Memory B cell (primary cell): Measurements from ENCODE around the gene EYA4.

Source experiments
- ATAC-seq: fragments of 150-1000 bp; cut with Tn5 transposase; 2 replicates; pipeline ENCODE4 v1.10.0; 2021; ENCODE audit warnings: low read depth, mild to moderate bottlenecking, moderate library complexity
- DNase-seq, 2 donors: peaks; one replicate each; pipeline ENCODE4 v3.0.0; 2022; ENCODE audit warnings: low spot score in 2 of 2
- H3K27ac Mint-ChIP-seq: one replicate; pipeline ENCODE4 v1.8.0; 2022; ENCODE audit warnings: mild to moderate bottlenecking, moderate library complexity, mixed read lengths
- H3K27me3 Mint-ChIP-seq: one replicate; pipeline ENCODE4 v1.8.0; 2022; ENCODE audit warnings: mixed read lengths
- H3K36me3 Mint-ChIP-seq: one replicate; pipeline ENCODE4 v1.8.0; 2022; ENCODE audit warnings: mild to moderate bottlenecking, mixed read lengths
- H3K4me1 Mint-ChIP-seq: one replicate; pipeline ENCODE4 v1.8.0; 2022; ENCODE audit warnings: mixed read lengths
- H3K4me3 Mint-ChIP-seq: one replicate; pipeline ENCODE4 v1.8.0; 2022; ENCODE audit warnings: mild to moderate bottlenecking, moderate library complexity, mixed read lengths
- H3K9me3 Mint-ChIP-seq: one replicate; pipeline ENCODE4 v1.8.0; 2022; ENCODE audit warnings: mixed read lengths

Gene EYA4

GRCh38 chr6:133428295-133428694, 187.1 kb downstream of the EYA4 start:
- DNase-seq (no peak), ATAC-seq (no peak)
- no peak overlapping the region for H3K4me3 Mint-ChIP-seq
- no peaks in the 10 kb centered on the region for H3K4me1 Mint-ChIP-seq
- H3K36me3 Mint-ChIP-seq = no peaks in the 10 kb centered on the region
- no peak overlapping the region for H3K27ac Mint-ChIP-seq
- H3K27me3 Mint-ChIP-seq = peaks cover 2% of the 10 kb centered on the region
- H3K9me3 Mint-ChIP-seq = no peaks in the 10 kb centered on the region

- Mint-ChIP-seq H3K4me1 (no peaks in the 10 kb centered on the region), H3K9me3 (no peaks in the 10 kb centered on the region), H3K27ac (no peak overlapping the region), H3K36me3 (no peaks in the 10 kb centered on the region), H3K4me3 (no peak overlapping the region), H3K27me3 (peaks cover 2% of the 10 kb centered on the region)
- DNase-seq (no peak), ATAC-seq (no peak)
These were observed 189.4 kb downstream of the EYA4 start for GRCh38 chr6:133430530-133430929.

GRCh38 chr6:133431031-133431430, 189.9 kb downstream of the EYA4 start:
- Mint-ChIP-seq H3K36me3 (no peaks in the 10 kb centered on the region), H3K27ac (no peak overlapping the region), H3K27me3 (peaks cover 2% of the 10 kb centered on the region), H3K4me3 (no peak overlapping the region), H3K4me1 (no peaks in the 10 kb centered on the region), H3K9me3 (no peaks in the 10 kb centered on the region)
- DNase-seq (no peak), ATAC-seq (no peak)

GRCh38 chr6:133432021-133432989, 191.1 kb downstream of the EYA4 start:
- DNase-seq (no peak), ATAC-seq (no peak)
- no peak overlapping the region for H3K4me3 Mint-ChIP-seq
- no peaks in the 10 kb centered on the region for H3K36me3 Mint-ChIP-seq
- no peaks in the 10 kb centered on the region for H3K9me3 Mint-ChIP-seq
- H3K27ac Mint-ChIP-seq = no peak overlapping the region
- H3K27me3 Mint-ChIP-seq = peaks cover 2% of the 10 kb centered on the region
- H3K4me1 Mint-ChIP-seq = no peaks in the 10 kb centered on the region

- Mint-ChIP-seq H3K4me1 (no peaks in the 10 kb centered on the region), H3K36me3 (no peaks in the 10 kb centered on the region), H3K27ac (no peak overlapping the region), H3K4me3 (no peak overlapping the region), H3K27me3 (no peaks in the 10 kb centered on the region), H3K9me3 (no peaks in the 10 kb centered on the region)
- DNase-seq (no peak), ATAC-seq (no peak)
These were observed 194.0 kb downstream of the EYA4 start for GRCh38 chr6:133435065-133435728.

GRCh38 chr6:133436652-133437051, 195.5 kb downstream of the EYA4 start:
- H3K4me1 Mint-ChIP-seq = no peaks in the 10 kb centered on the region
- H3K27ac Mint-ChIP-seq = no peak overlapping the region
- DNase-seq (no peak), ATAC-seq (no peak)
- no peaks in the 10 kb centered on the region for H3K36me3 Mint-ChIP-seq
- no peak overlapping the region for H3K4me3 Mint-ChIP-seq
- H3K9me3 Mint-ChIP-seq = peaks cover 3% of the 10 kb centered on the region
- no peaks in the 10 kb centered on the region for H3K27me3 Mint-ChIP-seq

GRCh38 chr6:133441491-133441890, 200.3 kb downstream of the EYA4 start:
- Mint-ChIP-seq H3K9me3 (peaks cover 3% of the 10 kb centered on the region), H3K27ac (no peak overlapping the region), H3K27me3 (no peaks in the 10 kb centered on the region), H3K4me1 (no peaks in the 10 kb centered on the region), H3K36me3 (no peaks in the 10 kb centered on the region), H3K4me3 (no peak overlapping the region)
- DNase-seq (no peak), ATAC-seq (no peak)

GRCh38 chr6:133446789-133447188, 205.6 kb downstream of the EYA4 start:
- no peak for ATAC-seq
- no peaks in the 10 kb centered on the region for H3K27me3 Mint-ChIP-seq
- no peaks in the 10 kb centered on the region for H3K36me3 Mint-ChIP-seq
- no peak overlapping the region for H3K4me3 Mint-ChIP-seq
- H3K4me1 Mint-ChIP-seq = no peaks in the 10 kb centered on the region
- no peaks in the 10 kb centered on the region for H3K9me3 Mint-ChIP-seq
- DNase-seq = no peak
- H3K27ac Mint-ChIP-seq = no peak overlapping the region

- Mint-ChIP-seq H3K27ac (no peak overlapping the region), H3K27me3 (no peaks in the 10 kb centered on the region), H3K36me3 (no peaks in the 10 kb centered on the region), H3K9me3 (no peaks in the 10 kb centered on the region), H3K4me3 (no peak overlapping the region), H3K4me1 (no peaks in the 10 kb centered on the region)
- no peak for ATAC-seq
- DNase-seq = no peak
These were observed 206.8 kb downstream of the EYA4 start for GRCh38 chr6:133447924-133448323.

GRCh38 chr6:133456439-133456838, 215.3 kb downstream of the EYA4 start:
- DNase-seq (no peak), ATAC-seq (no peak)
- Mint-ChIP-seq H3K27me3 (no peaks in the 10 kb centered on the region), H3K36me3 (no peaks in the 10 kb centered on the region), H3K4me3 (no peak overlapping the region), H3K4me1 (no peaks in the 10 kb centered on the region), H3K9me3 (no peaks in the 10 kb centered on the region), H3K27ac (no peak overlapping the region)

- Mint-ChIP-seq H3K4me1 (no peaks in the 10 kb centered on the region), H3K27me3 (no peaks in the 10 kb centered on the region), H3K27ac (no peak overlapping the region), H3K36me3 (no peaks in the 10 kb centered on the region), H3K9me3 (no peaks in the 10 kb centered on the region), H3K4me3 (no peak overlapping the region)
- DNase-seq (no peak), ATAC-seq (no peak)
These were observed 215.8 kb downstream of the EYA4 start for GRCh38 chr6:133456944-133457343.

GRCh38 chr6:133460101-133460500, 218.9 kb downstream of the EYA4 start:
- DNase-seq = no peak
- H3K27ac Mint-ChIP-seq = no peak overlapping the region
- H3K9me3 Mint-ChIP-seq = no peaks in the 10 kb centered on the region
- no peaks in the 10 kb centered on the region for H3K36me3 Mint-ChIP-seq
- no peaks in the 10 kb centered on the region for H3K27me3 Mint-ChIP-seq
- H3K4me1 Mint-ChIP-seq = no peaks in the 10 kb centered on the region
- no peak for ATAC-seq
- H3K4me3 Mint-ChIP-seq = no peak overlapping the region

- Mint-ChIP-seq H3K27me3 (no peaks in the 10 kb centered on the region), H3K4me1 (no peaks in the 10 kb centered on the region), H3K9me3 (no peaks in the 10 kb centered on the region), H3K36me3 (no peaks in the 10 kb centered on the region), H3K4me3 (no peak overlapping the region), H3K27ac (no peak overlapping the region)
- DNase-seq = no peak
- ATAC-seq = no peak
These were observed 222.6 kb downstream of the EYA4 start for GRCh38 chr6:133463790-133464189.

GRCh38 chr6:133466680-133467079, 225.5 kb downstream of the EYA4 start:
- no peaks in the 10 kb centered on the region for H3K9me3 Mint-ChIP-seq
- H3K4me3 Mint-ChIP-seq = no peak overlapping the region
- no peaks in the 10 kb centered on the region for H3K4me1 Mint-ChIP-seq
- H3K36me3 Mint-ChIP-seq = no peaks in the 10 kb centered on the region
- DNase-seq (no peak), ATAC-seq (no peak)
- no peaks in the 10 kb centered on the region for H3K27me3 Mint-ChIP-seq
- no peak overlapping the region for H3K27ac Mint-ChIP-seq
